ENCODE data around the gene ARF3. TPM values are rescaled to one million over a fixed set of nuclear protein-coding genes. Genes with fewer than 3 reads are reported as not detected.

Gene ARF3
- total and polyA plus RNA-seq, 8 donors = 29.5 to 96.0 (median 52.4) TPM

- peak overlapping the region in 2 of 4 donors; percentile 8 to 39 for H3K4me3 ChIP-seq
- no peak overlapping the region for H3K27ac ChIP-seq
- H3K36me3 ChIP-seq = no peaks in the 10 kb centered on the region
- no peaks in the 10 kb centered on the region for H3K9me3 ChIP-seq
- DNase-seq = peak in 3 of 6 donors; percentile 46 to 67 (median 63)
- intact Hi-C loops (cut with DNase I) = no loop called here
- ATAC-seq = peak; percentile 13 to 46 (median 40)
- peaks cover 0 to 27% (median 3%) of the 10 kb centered on the region in 4 donors for H3K27me3 ChIP-seq
- no peak for FAIRE-seq
- TF ChIP-seq CTCF (IDR thresholded peaks at IDR 0.05) = no peak
- 6 to 7% methylated on average over 88 to 91 of the region's 91 CpGs for WGBS, 2 donors
- H3K4me1 ChIP-seq = peaks cover 12 to 25% (median 24%) of the 10 kb centered on the region in 3 donors
Observed at GRCh38 chr12:48980953-48981756, 23.9 kb upstream of the ARF3 start.

GRCh38 chr12:48980389-48980952, 23.2 kb upstream of the ARF3 start:
- H3K27ac ChIP-seq = no peak overlapping the region
- 3 to 4% methylated on average over 46 of the region's 46 CpGs for WGBS, 2 donors
- DNase-seq = peak in 2 of 6 donors; percentile 63 to 74
- peaks cover 12 to 25% (median 24%) of the 10 kb centered on the region in 3 donors for H3K4me1 ChIP-seq
- peak overlapping the region in 3 of 4 donors; percentile 12 to 39 (median 31) for H3K4me3 ChIP-seq
- intact Hi-C loops (cut with DNase I) = no loop called here
- no peaks in the 10 kb centered on the region for H3K36me3 ChIP-seq
- FAIRE-seq = no peak
- peak; percentile 7 to 48 (median 24) for ATAC-seq
- H3K9me3 ChIP-seq = no peaks in the 10 kb centered on the region
- peaks cover 0 to 27% (median 3%) of the 10 kb centered on the region in 4 donors for H3K27me3 ChIP-seq
- TF ChIP-seq CTCF (IDR thresholded peaks at IDR 0.05) = no peak

- Histone ChIP-seq H3K36me3 (no peaks in the 10 kb centered on the region), H3K27me3 (peaks cover 0 to 27% (median 3%) of the 10 kb centered on the region in 4 donors), H3K4me3 (peak overlapping the region in 3 of 4 donors; percentile 12 to 39 (median 31)), H3K27ac (no peak overlapping the region), H3K9me3 (no peaks in the 10 kb centered on the region), H3K4me1 (peaks cover 12 to 25% (median 24%) of the 10 kb centered on the region in 3 donors)
- peak in 3 of 6 donors; percentile 54 to 70 (median 62) for DNase-seq
- peak; percentile 26 to 38 (median 34) for ATAC-seq
- WGBS, 2 donors = 2% methylated on average over 51 to 55 of the region's 55 CpGs
- no peak for TF ChIP-seq CTCF (IDR thresholded peaks at IDR 0.05)
- intact Hi-C loops (cut with DNase I) = no loop called here
- FAIRE-seq = no peak
Observed at GRCh38 chr12:48979602-48980388, 22.5 kb upstream of the ARF3 start.

- intact Hi-C loops (cut with DNase I) = no loop called here
- no peak for TF ChIP-seq CTCF (IDR thresholded peaks at IDR 0.05)
- WGBS, 2 donors = 4 to 5% methylated on average over 44 to 45 of the region's 45 CpGs
- Histone ChIP-seq H3K4me1 (peaks cover 12 to 25% (median 24%) of the 10 kb centered on the region in 3 donors), H3K36me3 (no peaks in the 10 kb centered on the region), H3K9me3 (no peaks in the 10 kb centered on the region), H3K4me3 (peak overlapping the region in 3 of 4 donors; percentile 12 to 39 (median 31)), H3K27ac (no peak overlapping the region), H3K27me3 (peaks cover 0 to 27% (median 3%) of the 10 kb centered on the region in 4 donors)
- DNase-seq (peak in 2 of 6 donors; percentile 40 to 62), FAIRE-seq (no peak), ATAC-seq (peak; percentile 4 to 24 (median 12))
Observed at GRCh38 chr12:48978741-48979601, 21.7 kb upstream of the ARF3 start.
